Tibial nerve (tissue), 4 donors: ENCODE measurements around the gene BICRAL.

Experiments
- CTCF ChIP-seq, 5 experiments: fragments of 200-600 bp in 3 of 5; fragments of 450-650 bp in 2 of 5; sonication (generic) in 3 of 5; IDR thresholded peaks; one replicate each; pipeline ENCODE4 v1.5.1; 2016 to 2019; ENCODE audit warnings: antibody characterized with exemption in 5 of 5, mild to moderate bottlenecking in 3 of 5, moderate library complexity in 2 of 5
- EP300 ChIP-seq, 2 donors: sonication (generic); formaldehyde crosslinking; IDR thresholded peaks; one replicate each; pipeline ENCODE4 v1.6.1; 2017; ENCODE audit warnings: antibody characterized with exemption in 2 of 2, mild to moderate bottlenecking in 1 of 2
- POLR2A ChIP-seq, 2 donors: fragments of 450-650 bp; IDR thresholded peaks; one replicate each; pipeline ENCODE4 v1.6.1; 2017; ENCODE audit warnings: antibody characterized with exemption in 2 of 2, mild to moderate bottlenecking in 2 of 2, moderate library complexity in 2 of 2

GRCh38 chr6:42769051-42769450 is 12.8 kb upstream of the BICRAL start:
- no peak for TF ChIP-seq POLR2A (IDR thresholded peaks at IDR 0.05)
- no peak for TF ChIP-seq CTCF (IDR thresholded peaks at IDR 0.05)
- no peak for TF ChIP-seq EP300 (IDR thresholded peaks at IDR 0.05)
